Inflammatory macrophage (primary cell): ENCODE measurements around the gene TTC23.
"Not testable (repeated sequence)": the region's sequence is repeated elsewhere in the genome, so short reads cannot be mapped to it uniquely, and the experiment has no call there.

Source experiments
- DNase-seq, 2 donors: peaks; one replicate each; pipeline ENCODE4 v3.0.0-alpha.2; 2020 to 2022

TTC23 gene

DNA sequence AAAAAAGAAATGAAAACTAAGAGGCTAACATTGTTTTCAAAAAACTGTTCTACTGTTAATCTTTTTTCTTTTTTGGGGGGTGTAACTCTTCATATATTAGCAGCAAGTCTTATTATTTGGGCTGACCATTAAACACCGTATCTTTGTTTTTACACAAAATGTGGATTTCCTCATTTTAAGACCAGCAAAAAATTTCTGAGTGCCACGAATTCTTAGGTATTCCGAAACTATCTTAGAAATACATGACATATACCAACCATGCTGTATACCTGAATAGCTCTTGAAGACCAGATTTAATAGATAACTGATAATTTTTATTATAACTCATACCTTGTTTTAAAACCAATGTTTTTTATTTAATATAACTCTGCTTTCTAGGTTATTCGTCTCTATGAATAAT lies 620 bp upstream of the TTC23 start:
- no peak for DNase-seq

GRCh38 chr15:99248000-99248715 lies 1.2 kb downstream of the TTC23 start:
- DNase-seq, result peak; percentile 18 to 46

- no peak for DNase-seq
Measured at GRCh38 chr15:99247062-99247461, 2.3 kb downstream of the TTC23 start.

- no peak for DNase-seq
Measured at GRCh38 chr15:99244306-99244705, 5.1 kb downstream of the TTC23 start.

GRCh38 chr15:99241752-99242151 lies 7.6 kb downstream of the TTC23 start:
- no peak for DNase-seq

- peak in 1 of 2 donors; percentile 45 for DNase-seq
Measured at GRCh38 chr15:99239545-99240198, 9.7 kb downstream of the TTC23 start.

DNA sequence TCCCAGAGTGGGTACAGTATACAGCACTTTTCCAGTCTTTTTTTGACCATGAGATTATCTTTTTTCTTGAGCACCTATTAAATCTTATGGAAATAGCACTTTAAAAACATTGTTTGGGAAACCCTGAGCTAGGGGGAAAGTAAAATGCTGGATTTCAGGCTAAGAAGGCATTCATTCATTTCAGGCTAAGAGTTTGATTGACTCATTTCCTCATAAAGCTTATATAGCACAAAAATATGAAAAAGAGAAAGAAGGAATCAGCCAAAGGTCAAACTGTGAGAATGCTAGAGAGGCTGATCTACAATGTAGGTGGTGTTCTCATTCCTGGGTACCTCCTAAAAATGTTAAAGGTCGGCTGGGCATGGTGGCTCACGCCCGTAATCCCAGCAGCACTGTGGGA lies 10.5 kb downstream of the TTC23 start:
- DNase-seq, result no peak

GRCh38 chr15:99234160-99234559 lies 15.2 kb downstream of the TTC23 start:
- DNase-seq, result not testable (repeated sequence)

DNA sequence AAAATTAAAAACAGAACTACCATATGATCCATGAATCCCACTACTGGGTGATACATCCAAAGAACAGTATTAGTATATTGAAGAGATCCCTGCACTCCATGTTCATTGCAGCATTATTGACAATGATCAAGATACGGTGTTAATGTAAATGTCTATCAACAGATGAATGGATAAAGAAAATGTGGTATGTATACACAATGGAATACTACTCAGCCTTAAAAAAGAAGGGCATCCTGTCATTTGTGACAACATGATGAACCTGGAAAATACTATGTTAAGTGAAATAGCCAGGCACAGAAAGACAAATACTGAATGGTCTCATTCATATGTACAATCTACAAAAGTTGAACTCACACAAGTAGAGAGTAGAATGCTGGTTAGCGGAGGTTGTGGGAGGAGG lies 16.6 kb downstream of the TTC23 start:
- DNase-seq, result no peak

DNA sequence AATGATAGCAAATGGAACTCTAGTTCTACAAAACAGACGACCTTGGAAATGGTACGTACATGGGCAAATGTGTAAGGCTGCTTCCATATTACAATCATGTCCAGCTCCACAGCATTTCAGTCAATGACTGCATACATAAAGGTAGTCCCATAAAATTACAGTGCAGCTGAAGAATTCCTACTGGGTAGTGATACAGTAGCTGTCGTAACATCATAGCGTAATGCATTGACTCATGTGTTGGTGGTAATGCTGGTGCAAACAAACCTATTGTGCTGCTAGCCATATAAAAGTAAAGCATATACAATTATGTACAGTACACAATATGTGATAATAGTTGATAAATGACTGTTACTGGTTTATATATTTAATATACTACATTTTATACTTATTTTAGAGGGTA lies 18.5 kb downstream of the TTC23 start:
- no peak for DNase-seq

DNA sequence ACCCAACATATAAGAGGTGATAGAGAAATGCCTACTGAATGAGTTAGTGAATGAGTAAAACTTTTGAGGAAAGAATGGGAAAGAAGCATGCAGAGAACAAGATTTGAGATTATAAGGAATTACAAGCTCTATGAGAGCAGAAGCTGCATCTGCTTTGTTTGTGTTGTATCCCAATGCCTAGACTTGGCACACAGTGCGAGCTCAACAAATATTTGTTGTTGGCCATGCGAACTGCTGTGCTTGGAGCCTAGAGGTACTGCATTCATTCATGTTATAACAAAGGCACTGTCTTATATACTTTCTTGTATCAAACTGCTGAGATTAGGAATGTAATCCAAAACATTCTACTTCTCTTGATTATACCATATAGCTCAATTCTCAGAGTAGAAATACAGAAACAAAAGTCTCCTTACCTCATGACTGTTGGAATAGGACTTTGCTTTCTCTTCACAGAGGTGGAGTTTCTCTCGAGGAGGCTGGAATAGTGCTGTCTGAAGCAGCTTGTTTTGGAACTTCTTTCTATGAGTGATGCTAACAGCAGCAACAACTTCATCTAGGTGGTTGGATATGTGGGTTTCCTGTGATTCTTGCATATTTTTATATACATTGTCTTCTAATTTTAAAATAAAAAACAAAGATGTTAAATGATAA lies 21.1 kb downstream of the TTC23 start:
- no peak for DNase-seq

DNA sequence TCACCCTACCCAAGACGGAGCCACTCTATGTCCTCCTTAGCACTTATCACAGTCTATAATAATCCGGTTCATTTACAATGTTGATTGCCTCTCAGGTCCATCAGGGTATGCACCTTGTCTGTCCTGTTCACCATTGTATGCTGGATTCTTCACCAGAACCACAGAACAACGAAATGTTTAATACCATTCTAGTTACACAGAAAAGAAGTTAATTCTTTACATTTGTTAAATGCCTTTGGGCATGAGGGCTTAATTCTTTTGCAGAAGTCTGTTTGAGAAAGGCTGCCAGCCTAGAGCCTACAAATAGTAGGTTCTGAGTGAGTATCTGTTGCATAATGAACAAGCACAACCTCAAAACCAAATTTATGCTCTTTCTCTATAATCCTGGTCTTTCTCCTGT lies 22.6 kb downstream of the TTC23 start:
- no peak for DNase-seq

DNA sequence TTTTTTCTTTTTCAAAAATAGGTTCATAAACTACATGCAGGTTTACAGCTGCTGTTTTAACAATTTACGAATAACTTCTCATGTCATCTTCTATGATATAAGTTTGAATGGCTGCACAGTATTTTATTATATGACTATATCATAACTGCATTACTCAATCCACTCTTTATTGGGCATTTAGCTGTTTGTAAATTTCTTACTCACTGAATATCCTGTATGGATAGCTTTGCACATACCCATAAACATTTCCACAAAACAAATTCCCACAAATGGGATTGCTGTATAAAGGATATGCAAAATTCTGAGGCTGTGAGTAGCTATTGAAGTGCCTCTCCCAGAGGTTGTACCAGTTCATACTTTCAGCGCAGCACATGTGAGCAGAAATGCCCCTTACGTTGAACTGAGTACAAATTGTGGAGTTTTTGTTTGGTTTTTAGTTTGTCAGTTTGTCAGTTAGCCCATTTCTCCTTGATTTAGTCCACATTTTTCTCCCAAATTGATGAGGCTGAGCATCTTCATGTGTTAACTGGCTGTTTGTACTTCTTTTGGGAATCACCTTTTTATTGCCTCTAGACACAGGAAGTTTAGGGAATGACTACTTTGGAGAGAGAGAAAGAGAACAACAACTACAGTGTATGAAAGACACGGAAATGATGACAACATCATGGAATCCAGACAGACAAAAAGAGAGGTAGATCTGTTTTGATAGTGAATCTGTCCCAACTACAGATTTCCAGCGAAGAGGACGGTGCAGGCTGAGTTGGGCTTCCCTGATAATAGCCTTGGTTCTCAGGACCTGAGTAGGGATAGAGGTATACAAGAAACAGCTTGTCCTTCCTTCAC lies 24.8 kb downstream of the TTC23 start:
- no peak for DNase-seq

- DNase-seq, result peak; percentile 51 to 69
Measured at GRCh38 chr15:99213187-99213811, 36.1 kb downstream of the TTC23 start.

DNA sequence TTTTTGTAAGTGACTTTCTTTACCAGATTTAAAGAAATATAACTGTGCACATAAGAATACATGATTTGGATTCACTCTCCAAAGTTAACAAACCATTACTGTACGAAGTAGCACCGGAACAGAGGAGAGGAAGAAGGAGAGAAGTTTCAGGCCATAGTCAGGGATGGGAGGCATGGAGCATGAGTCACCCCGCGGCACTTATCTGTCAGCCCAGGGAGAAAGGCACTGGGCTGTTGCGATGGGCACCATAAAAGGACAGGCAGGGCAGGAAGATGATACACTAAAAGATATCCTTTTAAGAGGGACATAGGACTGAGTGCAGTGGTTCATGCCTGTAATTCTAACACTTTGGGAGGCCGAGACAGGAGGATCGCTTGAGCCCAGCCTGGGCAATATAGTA lies 37.0 kb downstream of the TTC23 start:
- DNase-seq, result no peak

DNA sequence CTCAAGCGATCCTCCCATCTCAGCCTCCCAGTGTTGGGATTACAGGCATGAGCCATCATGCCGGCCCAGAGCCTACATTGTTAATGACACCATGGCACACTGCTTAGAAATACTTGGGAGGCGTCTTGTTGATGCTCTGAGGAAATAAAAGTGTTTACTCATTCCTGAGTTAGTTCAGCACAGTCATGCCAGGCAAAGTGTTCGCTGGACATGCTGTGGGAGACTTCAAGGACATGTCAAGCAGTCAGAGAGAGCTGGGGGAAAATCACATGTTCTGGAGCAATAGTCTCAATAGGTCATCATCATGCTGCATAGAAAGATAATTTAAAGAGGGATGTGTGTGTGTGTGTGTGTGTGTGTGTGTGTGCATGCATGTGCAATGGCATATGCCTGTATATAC lies 37.5 kb downstream of the TTC23 start:
- DNase-seq, result no peak

GRCh38 chr15:99210334-99210733 lies 39.0 kb downstream of the TTC23 start:
- DNase-seq, result no peak

- no peak for DNase-seq
Measured at GRCh38 chr15:99209326-99209725, 40.1 kb downstream of the TTC23 start.

- no peak for DNase-seq
Measured at GRCh38 chr15:99207672-99208071, 41.7 kb downstream of the TTC23 start.

- DNase-seq, result no peak
Measured at GRCh38 chr15:99202176-99202552, 47.2 kb downstream of the TTC23 start.

DNA sequence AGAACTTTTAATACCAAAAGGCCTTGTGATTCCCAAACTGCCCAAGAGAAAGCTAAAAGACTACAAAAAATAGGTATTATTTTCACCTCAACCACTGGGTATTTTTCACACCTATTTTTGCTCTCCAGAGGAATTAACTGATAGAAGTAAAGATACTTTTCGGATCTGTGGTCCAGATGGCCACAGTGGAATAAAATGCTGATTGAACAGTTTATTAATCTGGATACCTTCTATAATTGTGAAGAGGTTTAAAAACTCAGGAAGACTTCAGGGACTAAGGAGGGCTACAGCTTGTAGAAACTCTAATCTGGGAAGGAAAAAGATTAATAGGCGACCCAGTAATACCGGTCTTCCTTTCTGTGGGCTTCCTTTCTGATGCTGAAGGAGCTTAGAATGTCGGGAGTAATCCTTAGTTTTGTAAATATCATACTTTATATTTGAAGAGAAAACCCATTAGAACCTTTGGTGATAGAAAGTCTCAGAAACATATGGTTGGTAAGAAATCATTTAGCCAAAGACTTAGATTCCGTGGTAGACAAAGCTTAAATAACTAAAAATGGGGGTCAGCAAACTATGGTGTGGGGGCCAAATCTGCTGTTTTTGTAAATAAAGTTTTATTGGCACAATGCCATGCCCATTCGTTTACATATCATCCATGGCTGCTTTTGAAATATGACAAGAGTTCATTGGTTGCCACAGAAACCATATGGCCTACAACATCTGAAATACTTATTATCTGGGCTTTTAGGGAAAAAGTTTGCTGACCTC lies 47.8 kb downstream of the TTC23 start:
- no peak for DNase-seq

GRCh38 chr15:99197856-99198255 lies 51.5 kb downstream of the TTC23 start:
- no peak for DNase-seq
